CD4-positive, alpha-beta T cell treated with Interleukin-6 at 100 ng/mL for 8 hours (primary cell): ENCODE results near the gene PLEKHG2.
"Not testable (repeated sequence)": the region's sequence is repeated elsewhere in the genome, so short reads cannot be mapped to it uniquely, and the experiment has no call there.

Source experiments
- DNase-seq: peaks from one replicate; pipeline ENCODE4 v3.0.0-alpha.2; 2020; ENCODE audit warnings: mixed read lengths, low spot score

The PLEKHG2 gene, protein sequence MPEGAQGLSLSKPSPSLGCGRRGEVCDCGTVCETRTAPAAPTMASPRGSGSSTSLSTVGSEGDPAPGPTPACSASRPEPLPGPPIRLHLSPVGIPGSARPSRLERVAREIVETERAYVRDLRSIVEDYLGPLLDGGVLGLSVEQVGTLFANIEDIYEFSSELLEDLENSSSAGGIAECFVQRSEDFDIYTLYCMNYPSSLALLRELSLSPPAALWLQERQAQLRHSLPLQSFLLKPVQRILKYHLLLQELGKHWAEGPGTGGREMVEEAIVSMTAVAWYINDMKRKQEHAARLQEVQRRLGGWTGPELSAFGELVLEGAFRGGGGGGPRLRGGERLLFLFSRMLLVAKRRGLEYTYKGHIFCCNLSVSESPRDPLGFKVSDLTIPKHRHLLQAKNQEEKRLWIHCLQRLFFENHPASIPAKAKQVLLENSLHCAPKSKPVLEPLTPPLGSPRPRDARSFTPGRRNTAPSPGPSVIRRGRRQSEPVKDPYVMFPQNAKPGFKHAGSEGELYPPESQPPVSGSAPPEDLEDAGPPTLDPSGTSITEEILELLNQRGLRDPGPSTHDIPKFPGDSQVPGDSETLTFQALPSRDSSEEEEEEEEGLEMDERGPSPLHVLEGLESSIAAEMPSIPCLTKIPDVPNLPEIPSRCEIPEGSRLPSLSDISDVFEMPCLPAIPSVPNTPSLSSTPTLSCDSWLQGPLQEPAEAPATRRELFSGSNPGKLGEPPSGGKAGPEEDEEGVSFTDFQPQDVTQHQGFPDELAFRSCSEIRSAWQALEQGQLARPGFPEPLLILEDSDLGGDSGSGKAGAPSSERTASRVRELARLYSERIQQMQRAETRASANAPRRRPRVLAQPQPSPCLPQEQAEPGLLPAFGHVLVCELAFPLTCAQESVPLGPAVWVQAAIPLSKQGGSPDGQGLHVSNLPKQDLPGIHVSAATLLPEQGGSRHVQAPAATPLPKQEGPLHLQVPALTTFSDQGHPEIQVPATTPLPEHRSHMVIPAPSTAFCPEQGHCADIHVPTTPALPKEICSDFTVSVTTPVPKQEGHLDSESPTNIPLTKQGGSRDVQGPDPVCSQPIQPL (N-terminal part only)

DNA sequence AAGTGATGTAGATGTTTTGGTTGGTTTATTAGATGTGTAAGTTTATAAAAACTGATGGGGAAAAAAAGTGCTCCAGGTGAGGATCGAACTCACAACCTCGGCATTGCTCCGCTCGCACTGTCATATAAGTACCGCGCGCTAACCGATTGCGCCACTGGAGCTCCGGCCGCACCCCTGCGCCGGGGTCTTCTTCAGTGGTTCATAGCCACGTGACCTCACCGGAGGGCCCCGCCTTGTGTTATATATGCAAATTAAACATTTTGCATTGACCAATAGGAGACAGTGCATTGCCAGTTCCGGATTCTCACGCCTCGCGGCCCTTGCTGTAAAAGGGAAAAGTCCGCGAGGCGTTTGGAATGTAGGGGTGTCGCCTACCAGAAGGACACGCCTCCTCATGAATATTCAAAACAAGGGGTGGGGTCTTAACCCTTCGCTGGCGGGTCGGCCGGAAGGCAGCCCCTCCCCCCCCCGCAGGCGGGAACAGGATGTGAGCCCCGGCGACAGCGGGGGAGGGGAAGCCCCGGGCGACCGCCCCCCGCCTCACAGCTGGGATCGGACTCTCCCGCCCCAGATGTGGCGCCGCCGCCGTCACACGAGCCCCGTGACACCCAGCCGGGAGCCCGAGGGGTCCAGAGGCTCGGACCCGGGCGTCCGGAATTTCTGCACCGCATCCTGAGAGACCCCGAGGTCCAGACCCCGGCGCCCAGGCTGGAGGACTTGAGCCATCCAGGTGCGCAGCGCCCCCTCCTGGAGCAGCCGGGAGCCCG is at the start of gene PLEKHG2:
TSS of gene PLEKHG2 (plus strand) at position 570 of the 767 bp plus-strand sequence. CDS start 1,418 bp downstream, outside the sequence.
- DNase-seq, result peak; percentile 97

DNA sequence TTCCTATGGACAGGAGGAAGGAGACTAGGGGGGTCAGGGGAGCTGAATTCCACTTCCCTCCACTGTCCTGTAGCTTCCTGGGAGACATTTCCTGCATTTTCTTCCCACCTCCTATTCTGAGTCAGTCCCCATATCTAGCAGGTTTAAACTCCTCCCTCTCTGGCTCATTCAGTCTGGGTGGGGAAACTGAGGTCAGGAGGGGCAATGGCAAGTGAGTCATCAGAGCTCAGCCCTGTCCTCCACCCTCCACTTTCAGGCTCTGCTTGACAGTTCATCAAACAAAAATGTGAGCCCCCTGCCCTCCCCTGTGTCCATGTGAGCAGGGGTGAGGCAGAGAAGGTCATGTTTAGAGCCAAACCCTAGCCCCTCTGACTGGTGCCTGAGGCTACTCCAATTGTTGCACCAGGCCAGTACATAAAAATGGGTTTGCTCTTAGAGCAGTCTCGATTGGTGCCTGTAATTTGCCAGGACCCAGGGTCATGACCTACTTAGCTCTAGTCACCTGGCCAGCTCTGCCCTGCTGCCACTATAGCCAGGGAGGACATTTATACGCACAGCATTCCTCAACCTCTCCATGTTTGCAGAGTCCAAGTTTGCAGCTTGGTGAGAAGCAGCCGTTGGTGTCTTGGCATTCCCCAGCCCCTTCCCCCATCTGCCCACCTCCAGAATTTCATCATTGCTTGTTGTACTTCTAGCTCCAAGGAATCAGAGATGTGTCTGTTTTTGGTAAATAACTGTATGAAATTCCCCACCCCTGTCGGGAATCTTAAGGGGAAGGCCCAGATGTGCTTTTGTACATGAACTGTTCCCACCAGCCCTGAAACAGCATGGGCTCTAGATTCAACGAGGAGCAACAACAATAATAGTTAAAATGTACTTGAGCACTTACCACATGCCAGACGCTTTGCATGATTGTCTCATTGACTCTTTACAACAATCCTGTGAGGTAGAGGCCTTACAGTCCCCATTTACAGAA is 49.5 kb upstream of the PLEKHG2 start:
- DNase-seq, result no peak

DNA sequence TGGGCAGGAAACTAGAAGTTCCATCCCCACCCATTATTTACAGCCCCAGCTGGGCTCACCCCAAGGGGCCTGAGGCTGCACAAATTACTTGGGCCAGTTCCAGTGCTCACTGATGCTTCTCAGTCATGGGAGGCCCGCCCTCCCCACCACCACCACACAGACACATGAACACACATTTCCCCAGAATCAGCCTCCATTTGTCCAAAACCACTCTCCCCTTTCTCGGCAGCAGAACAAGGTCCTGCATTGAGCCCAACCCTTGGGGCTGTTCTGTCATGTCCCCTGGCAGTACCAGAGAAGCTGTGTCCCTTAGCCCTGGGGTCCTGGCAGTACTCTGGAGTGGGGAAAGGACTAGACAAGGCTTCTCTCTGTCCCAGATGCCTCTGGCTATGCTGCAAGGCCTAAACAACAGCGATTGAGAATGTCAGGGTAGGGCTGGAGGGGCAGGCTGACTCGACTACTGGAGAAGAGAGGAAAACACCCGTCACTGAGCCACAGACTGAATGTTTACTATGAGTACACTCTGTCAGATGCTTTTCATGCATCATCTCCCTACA is 48.5 kb upstream of the PLEKHG2 start:
- DNase-seq, result no peak

DNA sequence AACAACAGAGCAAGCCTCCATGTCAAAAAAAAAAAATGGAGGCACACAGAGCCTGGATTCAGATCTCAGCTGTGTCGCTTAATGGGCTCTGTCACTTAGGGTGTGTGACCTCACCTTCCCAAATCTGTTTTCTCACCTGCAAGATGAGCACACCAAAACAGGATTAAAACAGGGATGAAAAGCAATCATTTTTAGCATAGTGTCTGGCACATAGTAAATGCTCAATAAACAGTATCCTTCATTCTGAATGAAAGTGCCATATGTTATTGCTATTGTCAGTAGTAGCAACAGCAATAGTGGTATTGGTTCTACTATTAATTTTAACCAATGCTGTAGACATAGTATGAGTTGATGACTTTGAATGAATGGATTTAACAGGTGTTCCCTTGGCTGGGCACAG is 46.9 kb upstream of the PLEKHG2 start:
- no peak for DNase-seq

DNA sequence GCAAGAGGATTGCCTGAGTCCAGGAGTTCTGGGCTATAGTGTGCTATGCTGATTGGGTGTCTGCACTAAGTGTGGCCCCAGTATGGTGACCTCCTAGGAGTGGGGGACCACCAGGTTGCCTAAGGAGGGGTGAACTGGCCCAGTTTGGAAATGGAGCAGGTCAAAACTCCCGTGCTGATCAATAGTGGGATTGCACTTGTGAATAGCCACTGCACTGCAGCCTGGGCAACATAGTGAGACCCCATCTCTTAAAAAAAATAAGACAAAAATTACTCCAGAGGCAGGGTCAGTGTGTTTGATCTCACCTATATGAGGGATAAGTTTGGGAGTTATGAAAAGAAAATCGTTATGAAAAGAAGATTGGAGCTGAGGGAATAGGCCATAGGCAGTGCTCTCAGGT is 43.3 kb upstream of the PLEKHG2 start:
- DNase-seq, result no peak

DNA sequence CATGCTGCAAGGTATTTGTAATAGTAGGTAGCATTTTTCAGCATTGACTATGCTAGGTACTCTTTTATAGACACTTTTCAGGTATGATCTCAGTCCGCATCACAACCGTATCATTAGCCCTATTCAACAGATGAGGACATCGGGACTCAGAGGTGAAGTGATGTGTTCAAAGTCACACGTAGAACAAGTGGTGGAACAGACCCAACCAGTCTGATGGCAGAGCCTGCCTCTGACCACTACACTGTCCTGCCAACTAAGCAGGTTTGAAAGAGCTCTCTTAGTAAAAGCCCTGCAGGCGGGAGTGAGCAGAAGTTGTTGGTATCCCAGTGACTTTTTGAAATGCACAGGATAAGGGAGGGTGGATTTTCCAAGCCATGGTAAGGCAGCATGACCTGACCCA is 41.7 kb upstream of the PLEKHG2 start:
- no peak for DNase-seq

DNA sequence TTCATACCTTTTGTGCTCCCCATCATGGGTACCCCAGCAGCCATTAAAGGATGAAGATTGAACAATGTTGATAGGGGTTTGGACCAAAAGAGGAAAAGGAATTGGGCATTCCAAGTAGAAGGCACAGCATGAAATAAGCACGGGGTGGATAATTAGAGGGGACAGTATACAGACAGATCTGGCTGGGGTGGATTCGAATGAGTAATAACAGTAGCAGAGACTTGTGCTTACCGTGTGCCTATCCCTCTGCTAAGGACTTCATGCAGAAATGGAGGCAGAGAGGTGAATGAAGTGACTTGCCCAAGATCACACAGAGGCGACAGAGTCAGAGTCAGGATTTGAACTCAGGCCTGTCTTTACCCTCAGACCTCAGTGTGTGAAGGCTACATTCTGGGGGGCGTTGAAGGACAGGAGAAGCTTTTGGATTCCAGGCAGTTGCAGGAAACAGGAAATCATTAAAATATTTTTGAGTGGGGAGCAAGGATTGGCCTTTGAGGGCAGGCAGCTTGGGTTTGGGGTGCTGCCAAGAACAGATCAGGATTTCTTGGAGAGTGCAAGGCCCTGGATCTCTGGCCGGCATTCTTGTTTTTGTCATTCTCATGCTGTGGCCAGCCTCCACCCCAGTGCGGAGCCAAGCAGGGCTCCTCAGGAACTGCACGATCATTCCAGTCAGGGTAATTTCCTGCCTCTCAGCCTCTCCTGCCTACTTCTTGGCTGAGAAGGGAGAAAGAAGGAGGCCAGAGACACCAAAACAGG is 40.2 kb upstream of the PLEKHG2 start:
- no peak for DNase-seq

DNA sequence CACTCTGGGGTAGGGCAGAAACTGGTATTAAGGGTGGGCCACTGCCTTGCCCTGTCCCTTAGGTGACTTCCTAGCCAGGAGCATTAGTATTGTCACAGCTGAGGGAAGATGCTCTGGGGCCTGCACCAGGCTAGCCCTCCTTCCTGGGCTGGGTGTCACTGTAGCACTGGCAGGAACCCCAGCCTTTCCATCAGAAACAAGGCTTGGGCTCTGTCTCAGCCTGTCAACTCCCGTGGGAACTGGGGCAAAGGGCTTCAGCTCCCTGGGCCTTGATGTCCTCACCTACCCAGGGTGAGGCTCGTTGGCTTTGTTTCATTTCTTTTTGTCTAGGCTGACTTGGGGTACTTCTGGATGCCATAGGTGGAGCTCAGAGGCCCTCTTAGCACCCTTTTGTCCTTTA is 39.5 kb upstream of the PLEKHG2 start:
- no peak for DNase-seq

DNA sequence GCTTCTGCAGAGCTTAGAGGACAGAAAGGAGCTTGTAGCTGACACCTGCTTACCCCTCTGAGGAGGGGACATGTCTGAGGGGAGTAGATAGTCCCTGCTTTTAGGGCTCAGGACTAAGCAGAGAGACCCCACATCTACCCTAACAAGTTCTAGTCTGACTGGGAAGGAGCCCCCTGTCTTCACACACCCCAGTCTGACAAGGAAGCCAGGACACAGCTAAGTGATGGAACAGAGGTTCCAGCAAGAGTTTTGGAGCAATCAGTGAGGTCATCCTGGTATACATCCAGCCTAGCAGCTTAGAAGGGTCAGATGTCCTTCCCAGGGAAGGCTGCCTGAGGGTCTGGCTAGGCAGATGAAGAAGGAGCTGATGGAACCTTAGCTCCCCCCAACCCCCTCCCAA is 36.5 kb upstream of the PLEKHG2 start:
- DNase-seq, result no peak

DNA sequence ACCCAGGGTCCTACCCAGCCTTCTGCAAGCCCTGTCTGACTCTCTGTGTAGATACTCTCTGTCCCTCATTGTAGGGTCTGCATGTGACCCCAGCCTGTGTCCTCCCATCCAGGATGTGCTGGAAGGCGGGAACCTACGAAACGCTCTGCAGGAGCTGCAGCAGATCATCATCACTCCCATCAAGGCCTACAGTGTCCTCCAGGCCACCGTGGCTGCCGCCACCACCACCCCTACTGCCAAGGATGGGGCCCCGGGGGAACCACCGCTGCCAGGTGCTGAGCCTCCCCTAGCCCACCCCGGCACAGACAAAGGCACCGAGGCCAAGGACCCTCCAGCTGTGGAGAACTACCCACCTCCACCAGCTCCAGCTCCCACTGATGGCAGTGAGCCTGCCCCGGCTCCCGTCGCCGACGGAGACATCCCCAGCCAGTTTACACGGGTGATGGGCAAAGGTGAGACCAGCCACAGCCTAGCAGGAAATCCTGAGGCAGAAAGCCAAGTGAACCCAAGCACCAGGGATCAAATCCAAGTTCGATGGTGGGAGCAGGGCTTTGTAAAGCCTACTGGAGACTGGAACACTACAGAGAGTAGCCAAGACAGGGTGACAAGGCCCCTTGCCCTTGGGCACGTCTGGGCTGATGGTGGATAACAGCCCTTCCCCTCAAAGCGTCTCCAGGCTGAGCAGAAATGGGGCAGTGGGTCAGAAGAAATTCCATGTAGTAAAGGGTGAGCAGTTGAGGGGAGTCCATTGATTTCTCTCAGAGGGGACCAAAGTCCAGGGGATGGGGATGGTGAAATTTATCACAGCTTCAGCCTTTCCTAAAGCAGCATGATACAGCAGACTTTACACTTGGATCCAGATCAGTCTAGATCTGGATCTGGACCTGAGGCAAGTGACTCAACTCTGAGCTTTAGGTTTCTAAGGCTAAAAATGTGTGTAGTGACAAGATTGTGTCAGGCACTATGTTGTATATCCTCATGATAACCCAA is 34.8 kb upstream of the PLEKHG2 start:
- DNase-seq, result no peak

DNA sequence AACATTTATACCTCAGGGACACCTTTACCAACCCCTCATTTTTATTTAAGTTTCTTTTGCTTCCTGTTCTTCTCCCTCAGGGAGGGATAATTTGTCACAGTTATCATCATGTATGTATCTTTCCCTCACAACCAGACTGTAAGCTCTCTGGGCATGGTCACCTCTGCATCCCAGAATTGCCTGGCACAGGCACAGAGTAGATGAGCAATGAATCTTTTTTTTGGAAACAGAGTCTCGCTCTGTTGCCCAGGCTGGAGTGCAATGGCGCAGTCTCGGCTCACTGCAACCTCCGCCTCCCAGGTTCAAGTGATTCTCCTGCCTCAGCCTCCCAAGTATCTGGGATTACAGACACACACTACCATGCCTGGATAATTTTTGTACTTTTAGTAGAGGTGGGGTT is 33.1 kb upstream of the PLEKHG2 start:
- DNase-seq, result not testable (repeated sequence)

DNA sequence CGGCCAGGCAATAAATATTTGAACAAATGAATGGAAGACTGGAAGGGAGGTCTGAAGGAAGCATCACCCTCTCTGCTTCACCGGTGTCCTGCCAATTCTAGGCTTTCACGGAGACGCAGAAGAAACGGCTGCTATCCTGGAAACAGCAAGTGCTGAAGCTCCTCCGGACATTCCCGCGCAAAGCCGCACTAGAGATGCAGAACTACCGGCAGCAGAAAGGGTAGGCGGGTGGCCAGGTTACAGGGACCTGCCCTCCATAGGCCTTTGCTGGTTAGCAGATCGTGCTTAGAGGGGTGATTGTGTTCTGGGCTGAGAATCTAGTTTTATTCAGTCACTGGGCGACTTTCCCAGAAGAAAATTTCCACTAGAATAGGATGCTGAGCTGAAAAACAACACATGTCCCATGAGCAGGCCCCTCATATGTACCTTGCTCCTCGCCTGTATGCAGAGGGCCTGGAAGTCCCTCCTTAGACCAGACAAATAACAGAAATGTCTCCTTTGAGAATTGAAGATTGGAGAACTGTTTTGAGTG is 32.5 kb upstream of the PLEKHG2 start:
- DNase-seq, result no peak

DNA sequence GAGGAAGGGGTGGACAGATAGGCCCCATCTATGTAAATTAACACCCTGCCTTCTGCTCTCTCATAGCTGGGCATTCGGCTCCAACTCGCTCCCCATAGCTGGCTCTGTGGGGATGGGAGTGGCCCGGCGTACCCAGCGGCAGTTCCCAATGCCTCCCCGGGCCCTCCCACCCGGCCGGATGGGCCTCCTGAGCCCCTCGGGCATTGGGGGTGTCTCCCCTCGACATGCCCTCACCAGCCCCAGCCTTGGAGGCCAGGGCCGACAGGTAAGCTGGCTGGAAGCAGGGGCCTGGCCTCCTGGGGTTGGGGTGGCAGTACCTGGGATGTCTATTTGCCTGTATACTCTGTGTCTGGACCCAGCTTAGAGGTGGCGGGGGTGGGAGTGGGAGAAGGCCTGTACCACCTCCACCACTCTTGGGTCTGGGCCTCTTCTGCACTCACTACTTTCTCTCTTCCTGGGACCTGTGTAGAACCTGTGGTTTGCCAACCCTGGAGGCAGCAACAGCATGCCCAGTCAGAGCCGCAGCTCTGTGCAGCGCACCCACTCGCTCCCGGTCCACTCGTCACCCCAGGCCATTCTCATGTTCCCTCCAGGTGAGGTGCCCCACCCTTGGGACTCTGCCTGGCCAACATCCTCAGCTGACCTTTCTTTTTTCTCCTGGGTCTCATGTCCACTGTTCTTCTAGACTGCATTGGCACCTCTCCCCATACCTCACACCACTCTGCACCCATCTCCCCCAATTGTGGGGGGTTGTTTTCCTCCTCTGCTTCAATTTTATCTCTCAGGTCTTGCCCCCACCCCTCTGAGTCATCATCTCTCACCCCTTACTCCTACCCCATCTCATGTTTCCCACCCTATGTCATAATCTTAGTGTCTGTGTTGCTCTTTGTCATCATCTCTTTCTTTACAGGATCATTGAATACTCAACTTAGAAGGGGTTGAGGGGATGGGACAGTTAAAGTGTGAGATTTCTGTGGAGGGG is 31.7 kb upstream of the PLEKHG2 start:
- DNase-seq, result no peak

DNA sequence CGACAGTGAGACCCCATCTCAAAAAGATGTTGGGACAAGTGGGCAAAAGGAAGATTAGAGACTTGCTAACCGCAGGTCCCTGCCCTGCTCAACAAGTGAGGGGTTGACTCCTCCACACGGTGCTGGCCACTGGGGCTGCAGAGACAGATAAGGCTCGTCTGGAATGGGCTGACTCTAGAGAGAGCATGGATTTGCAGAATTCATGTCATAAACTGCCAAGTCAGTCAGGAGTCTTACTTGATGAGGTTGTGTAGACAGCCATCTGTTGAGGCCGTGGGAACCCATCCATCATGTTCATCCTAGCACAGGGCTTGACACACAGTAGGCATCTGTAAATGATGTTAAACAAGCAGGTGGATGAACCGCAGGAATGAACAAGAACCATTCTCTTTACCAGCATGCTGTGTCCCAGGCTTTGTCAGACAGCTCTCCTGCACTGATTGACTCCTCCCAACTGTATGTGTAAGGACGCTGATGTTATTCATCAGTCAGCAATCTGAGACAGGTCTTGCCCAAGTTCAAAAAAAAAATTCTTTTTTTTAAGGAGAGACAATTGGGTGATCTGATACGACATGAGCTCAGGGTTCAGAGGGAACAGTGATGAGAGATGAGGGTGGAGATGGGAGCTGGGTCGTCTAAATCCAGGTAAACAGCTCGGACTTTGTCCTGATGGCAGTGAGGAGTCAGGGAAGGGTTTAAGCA is 30.4 kb upstream of the PLEKHG2 start:
- DNase-seq, result no peak

DNA sequence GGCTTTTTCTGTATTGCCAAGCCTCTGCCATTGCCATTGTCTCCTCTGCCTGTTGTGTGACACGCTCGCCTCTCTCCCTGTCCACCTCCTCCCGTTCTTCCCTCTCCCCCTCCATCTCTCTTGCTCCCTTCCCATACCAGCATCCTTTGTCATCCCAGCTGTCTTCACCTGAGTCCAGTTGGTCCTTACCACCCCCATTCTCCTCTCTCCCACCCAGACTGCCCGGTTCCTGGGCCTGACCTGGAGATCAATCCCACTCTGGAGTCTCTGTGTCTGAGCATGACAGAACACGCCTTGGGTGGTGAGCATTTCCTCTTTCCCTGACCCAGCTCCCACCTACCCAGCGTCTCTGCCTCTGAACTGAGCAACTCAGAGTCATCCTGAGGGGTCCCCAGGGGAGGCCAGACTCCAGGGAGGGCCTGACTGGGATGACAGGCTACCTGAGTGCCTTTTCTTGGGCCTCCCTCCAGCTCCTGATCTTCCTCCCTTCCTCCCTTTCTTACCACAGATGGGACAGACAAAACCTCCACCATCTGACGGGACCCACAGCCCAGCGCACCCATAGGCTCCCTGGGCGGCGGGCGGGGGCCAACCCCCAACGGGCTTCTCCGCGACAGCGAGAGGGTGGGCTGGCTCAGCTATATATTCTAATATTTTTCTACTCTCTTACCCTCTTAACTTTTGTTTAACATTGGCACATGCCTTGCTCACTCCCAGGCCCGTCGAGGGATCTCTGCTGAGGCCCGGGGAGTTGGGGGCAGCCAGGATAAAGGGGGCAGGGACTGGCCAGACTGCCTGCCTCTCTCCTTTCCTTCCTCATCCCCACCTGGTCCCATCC is 29.3 kb upstream of the PLEKHG2 start:
- DNase-seq, result no peak
